HepG2 (cell line): Measurements from ENCODE around the gene PLXNA3. TPM values are rescaled to one million over a fixed set of nuclear protein-coding genes. Genes with fewer than 3 reads are reported as not detected.

Source experiments
- ARNT2 ChIP-seq: sonication (generic); formaldehyde crosslinking; IDR thresholded peaks from 2 replicates; pipeline ENCODE4 v1.8.0; 2022; ENCODE audit warnings: mild to moderate bottlenecking, low read depth, missing genetic modification reagents, moderate library complexity
- CEBPZ ChIP-seq: IDR thresholded peaks from 2 replicates; pipeline ENCODE4 v1.6.1; 2012; ENCODE audit warnings: low read length, improper control_type of control experiment
- FOSL2 ChIP-seq: sonication (generic); formaldehyde crosslinking; IDR thresholded peaks from 2 replicates; pipeline ENCODE4 v1.4.0; 2020; ENCODE audit warnings: missing genetic modification reagents
- KDM2A ChIP-seq: sonication (generic); formaldehyde crosslinking; IDR thresholded peaks from 2 replicates; pipeline ENCODE4 v1.4.0; 2020; ENCODE audit warnings: low read depth, missing genetic modification reagents, borderline replicate concordance
- KDM5B ChIP-seq: sonication (generic); formaldehyde crosslinking; IDR thresholded peaks from 2 replicates; pipeline ENCODE4 v1.4.0; 2020; ENCODE audit warnings: missing genetic modification reagents, mild to moderate bottlenecking, borderline replicate concordance
- MXD3 ChIP-seq: IDR thresholded peaks from 2 replicates; pipeline ENCODE4 v1.6.1; 2016; ENCODE audit warnings: mild to moderate bottlenecking, missing biosample characterization, missing genetic modification reagents
- PHF20 ChIP-seq: sonication (generic); formaldehyde crosslinking; IDR thresholded peaks from 2 replicates; pipeline ENCODE4 v1.5.0; 2020; ENCODE audit warnings: mild to moderate bottlenecking, missing genetic modification reagents
- RAD51 ChIP-seq: fragments of 450-650 bp; IDR thresholded peaks from 2 replicates; pipeline ENCODE4 v1.6.1; 2016; ENCODE audit warnings: borderline replicate concordance
- RBAK ChIP-seq: sonication (generic); formaldehyde crosslinking; IDR thresholded peaks from 2 replicates; pipeline ENCODE4 v1.5.1; 2020; ENCODE audit warnings: mild to moderate bottlenecking, missing genetic modification reagents
- RBFOX2 ChIP-seq: fragments of 200-400 bp; formaldehyde crosslinking; IDR thresholded peaks from 2 replicates; pipeline ENCODE4 v1.6.1; 2017; ENCODE audit warnings: low read depth, mild to moderate bottlenecking, low read length
- RNF2 ChIP-seq: fragments of 450-650 bp; conservative IDR thresholded peaks from 2 replicates; pipeline ENCODE4 v1.6.1; 2016; ENCODE audit warnings: low read depth
- SATB2 ChIP-seq: sonication (generic); formaldehyde crosslinking; IDR thresholded peaks from 2 replicates; pipeline ENCODE4 v1.5.0; 2020; ENCODE audit warnings: missing genetic modification reagents
- SCMH1 ChIP-seq: sonication (generic); formaldehyde crosslinking; IDR thresholded peaks from 2 replicates; pipeline ENCODE4 v1.9.0; 2021; ENCODE audit warnings: missing genetic modification reagents, mild to moderate bottlenecking, borderline replicate concordance
- TEF ChIP-seq: sonication (generic); formaldehyde crosslinking; IDR thresholded peaks from 2 replicates; pipeline ENCODE4 v1.5.0; 2020; ENCODE audit warnings: missing genetic modification reagents
- TSC22D2 ChIP-seq: sonication (generic); formaldehyde crosslinking; IDR thresholded peaks from 2 replicates; pipeline ENCODE4 v1.5.1; 2020; ENCODE audit warnings: missing genetic modification reagents, mild to moderate bottlenecking, borderline replicate concordance
- ZBED4 ChIP-seq: sonication (generic); formaldehyde crosslinking; IDR thresholded peaks from 2 replicates; pipeline ENCODE4 v1.4.0; 2020; ENCODE audit warnings: missing genetic modification reagents, borderline replicate concordance
- ZNF451 ChIP-seq: sonication (generic); formaldehyde crosslinking; IDR thresholded peaks from 2 replicates; pipeline ENCODE4 v1.5.0; 2020; ENCODE audit warnings: mild to moderate bottlenecking, missing genetic modification reagents
- ZNF569 ChIP-seq: sonication (generic); formaldehyde crosslinking; IDR thresholded peaks from 2 replicates; pipeline ENCODE4 v1.5.0; 2020; ENCODE audit warnings: mild to moderate bottlenecking, missing genetic modification reagents, moderate library complexity, borderline replicate concordance
- ZNF7 ChIP-seq: IDR thresholded peaks from 2 replicates; pipeline ENCODE4 v1.6.1; 2016; ENCODE audit warnings: missing biosample characterization, missing genetic modification reagents
- ZSCAN30 ChIP-seq: sonication (generic); formaldehyde crosslinking; IDR thresholded peaks from 2 replicates; pipeline ENCODE4 v1.5.0; 2020; ENCODE audit warnings: mild to moderate bottlenecking, missing genetic modification reagents
- polyA plus RNA-seq, 8 experiments: library from polyadenylated mRNA; depleted of rRNA in 3 of 8; stranded (reverse) in 7 of 8; unstranded in 1 of 8; fragments of >200 nt; fragmentation: Illumina TruSeq in 4 of 8; extraction: Trizol in 4 of 8; gene quantifications; 2 replicates each; pipeline versions ENCODE4 v1.2.1 to v1.2.3, GENCODE V29; 2011 to 2016; ENCODE audit warnings: low read depth in 4 of 8, missing spikeins in 1 of 8, mixed read lengths in 1 of 8; ENCODE audit not compliant: insufficient read depth in 1 of 8
- total RNA-seq, 5 experiments: library from RNA; depleted of rRNA; stranded (reverse); fragments of >200 nt; fragmentation: Illumina TruSeq; extraction: Trizol; gene quantifications; 2 replicates each; pipeline ENCODE4 v1.2.3, GENCODE V29; 2016; ENCODE audit warnings: low read depth in 1 of 5

The PLXNA3 gene
- total and polyA plus RNA-seq, 2 of the 13 experiments (the other 11 are each of a cell fraction or from before 2014, with no cell fraction given) = 5.8 to 20.6 TPM

- peak; percentile 38; the same call in 1 of the 2 replicates for TF ChIP-seq RBFOX2
- peak; percentile 50; the same call in 1 of the 2 replicates for TF ChIP-seq KDM2A (CRISPR knock-in tag)
- no peak for TF ChIP-seq SCMH1 (CRISPR knock-in tag)
- TF ChIP-seq RAD51 = no peak
- no peak for TF ChIP-seq TEF (CRISPR knock-in tag)
- TF ChIP-seq MXD3 = peak; percentile 50; the same call in 1 of the 2 replicates
- 0 out of 2 replicates have a peak, but pooled peaks have one; percentile 71 for TF ChIP-seq RNF2
- TF ChIP-seq PHF20 = no peak
- TF ChIP-seq SATB2 = no peak
- TF ChIP-seq TSC22D2 (CRISPR knock-in tag) = no peak
- 0 out of 2 replicates have a peak, but pooled peaks have one; percentile 50 for TF ChIP-seq ZBED4 (CRISPR knock-in tag)
- TF ChIP-seq CEBPZ = no peak
- TF ChIP-seq FOSL2 (CRISPR knock-in tag) = no peak
- no peak for TF ChIP-seq ZNF7 (CRISPR knock-in tag)
- 0 out of 2 replicates have a peak, but pooled peaks have one; percentile 33 for TF ChIP-seq ZNF451 (CRISPR knock-in tag)
- peak; percentile 75; the same call in 1 of the 2 replicates for TF ChIP-seq ARNT2 (CRISPR knock-in tag)
- no peak for TF ChIP-seq ZNF569
- TF ChIP-seq RBAK (CRISPR knock-in tag) = no peak
- no peak for TF ChIP-seq ZSCAN30 (CRISPR knock-in tag)
- TF ChIP-seq KDM5B = peak; percentile 85; the same call in 1 of the 2 replicates
These were observed 20.9 kb downstream of the PLXNA3 start, which contains the start of gene LAGE3 (continued) for GRCh38 chrX:154478728-154479622.
